ENCODE data around the gene NUDT16. TPM values are rescaled to one million over a fixed set of nuclear protein-coding genes. Genes with fewer than 3 reads are reported as not detected.

The NUDT16 gene
- total RNA-seq: 8.1 and 10.6 TPM in 2 replicates

GRCh38 chr3:131381445-131382291 is at the start of gene NUDT16:
NUDT16 (plus strand) TSS chr3:131381774; CDS start chr3:131381805, 31 bp downstream.

Other genes starting within 250 kb of the NUDT16 start
- 88.3 and 89.6 TPM in 2 replicates for gene MRPL3, start 121.2 kb downstream of the NUDT16 start, total RNA-seq